GM23338 (cell line): ENCODE results near the gene XPOT. TPM values are rescaled to one million over a fixed set of nuclear protein-coding genes. Genes with fewer than 3 reads are reported as not detected.

Experiments used
- ATAC-seq: fragments of 200-7000 bp; cut with Tn5 transposase; 3 replicates; pipeline ENCODE4 v1.9.1; 2020
- DNase-seq: peaks from one replicate; pipeline ENCODE4 v3.0.0-alpha.2; 2015; ENCODE audit warnings: low spot score
- H2AFZ ChIP-seq: fragments of 200-600 bp; sonication (generic); 2 replicates; pipeline ENCODE4 v1.8.0; 2016; ENCODE audit warnings: antibody characterized with exemption, mild to moderate bottlenecking, moderate library complexity
- H3F3A ChIP-seq: fragments of 200-600 bp; sonication (generic); replicated peaks from 2 replicates; pipeline ENCODE4 v1.8.0; 2017; ENCODE audit warnings: antibody characterized with exemption, mixed run types, low read depth
- H3K27ac ChIP-seq: fragments of 200-600 bp; sonication (generic); 2 replicates; pipeline ENCODE4 v1.6.1; 2016; ENCODE audit warnings: low read depth
- H3K27me3 ChIP-seq: fragments of 200-600 bp; sonication (generic); 2 replicates; pipeline ENCODE4 v1.8.0; 2016; ENCODE audit warnings: mild to moderate bottlenecking, mixed run types, moderate library complexity; ENCODE audit not compliant: insufficient read depth
- H3K36me3 ChIP-seq: fragments of 200-600 bp; sonication (generic); 2 replicates; pipeline ENCODE4 v1.8.0; 2016; ENCODE audit warnings: mild to moderate bottlenecking; ENCODE audit not compliant: insufficient read depth
- H3K4me1 ChIP-seq: fragments of 200-600 bp; sonication (generic); 2 replicates; pipeline ENCODE4 v1.8.0; 2016; ENCODE audit warnings: mild to moderate bottlenecking, moderate library complexity; ENCODE audit not compliant: insufficient read depth
- H3K4me2 ChIP-seq: fragments of 200-600 bp; sonication (generic); 2 replicates; pipeline ENCODE4 v1.7.1; 2017; ENCODE audit warnings: mixed run types
- H3K4me3 ChIP-seq: fragments of 200-600 bp; sonication (generic); 2 replicates; pipeline ENCODE4 v1.6.1; 2016; ENCODE audit warnings: mixed run types
- H3K79me2 ChIP-seq: fragments of 200-600 bp; sonication (generic); replicated peaks from 2 replicates; pipeline ENCODE4 v1.8.0; 2017; ENCODE audit warnings: mild to moderate bottlenecking; ENCODE audit not compliant: insufficient read depth
- H3K9me2 ChIP-seq: fragments of 200-600 bp; sonication (generic); 2 replicates; pipeline ENCODE4 v1.8.0; 2017; ENCODE audit not compliant: insufficient read depth
- H4K20me1 ChIP-seq: fragments of 200-600 bp; sonication (generic); replicated peaks from 2 replicates; pipeline ENCODE4 v1.8.0; 2017; ENCODE audit warnings: mild to moderate bottlenecking; ENCODE audit not compliant: insufficient read depth
- H3K27ac Mint-ChIP-seq: 2 replicates; pipeline ENCODE4 v1.8.0; 2020; ENCODE audit warnings: inconsistent platforms, mild to moderate bottlenecking, moderate library complexity, mixed read lengths
- H3K27me3 Mint-ChIP-seq: 3 replicates; pipeline ENCODE4 v1.8.0; 2022; ENCODE audit warnings: low read depth, mild to moderate bottlenecking, moderate library complexity, mixed read lengths, inconsistent platforms; ENCODE audit not compliant: insufficient read depth, poor library complexity
- H3K36me3 Mint-ChIP-seq: 3 replicates; pipeline ENCODE4 v1.8.0; 2021; ENCODE audit warnings: low read depth, mild to moderate bottlenecking, inconsistent platforms, moderate library complexity, mixed read lengths
- H3K4me1 Mint-ChIP-seq: 3 replicates; pipeline ENCODE4 v1.8.0; 2020; ENCODE audit warnings: mild to moderate bottlenecking, inconsistent platforms, mixed read lengths
- H3K4me3 Mint-ChIP-seq: 3 replicates; pipeline ENCODE4 v1.8.0; 2021; ENCODE audit warnings: moderate library complexity, mild to moderate bottlenecking, inconsistent platforms, mixed read lengths
- H3K9me3 Mint-ChIP-seq: 3 replicates; pipeline ENCODE4 v1.8.0; 2020; ENCODE audit warnings: moderate library complexity, mild to moderate bottlenecking, inconsistent platforms, mixed read lengths
- CREB1 ChIP-seq: fragments of 250-450 bp; sonication (Bioruptor Pico); IDR thresholded peaks from 2 replicates; pipeline ENCODE4 v1.5.0; 2020; ENCODE audit warnings: low read depth, mild to moderate bottlenecking, moderate library complexity
- EZH2 ChIP-seq: fragments of 200-600 bp; sonication (generic); IDR thresholded peaks from one replicate; pipeline ENCODE4 v1.8.0; 2017; ENCODE audit warnings: antibody characterized with exemption, mild to moderate bottlenecking, low read depth; ENCODE audit not compliant: unreplicated experiment
- EZH2phosphoT487 ChIP-seq: fragments of 200-600 bp; sonication (generic); IDR thresholded peaks from one replicate; pipeline ENCODE4 v1.8.1; 2018; ENCODE audit warnings: antibody characterized with exemption; ENCODE audit not compliant: unreplicated experiment
- JUNB ChIP-seq: IDR thresholded peaks from one replicate; pipeline ENCODE4 v1.6.1; 2016; ENCODE audit warnings: antibody characterized with exemption; ENCODE audit not compliant: unreplicated experiment
- NANOG ChIP-seq: IDR thresholded peaks from 2 replicates; pipeline ENCODE4 v1.6.1; 2016; ENCODE audit warnings: antibody characterized with exemption, borderline replicate concordance
- POLR2AphosphoS5 ChIP-seq: IDR thresholded peaks from 2 replicates; pipeline ENCODE4 v1.6.1; 2016; ENCODE audit warnings: antibody characterized with exemption, low read depth
- STAT1 ChIP-seq: IDR thresholded peaks from one replicate; pipeline ENCODE4 v1.6.1; 2016; ENCODE audit warnings: antibody characterized with exemption; ENCODE audit not compliant: unreplicated experiment
- ZNF114 ChIP-seq: fragments of 250-450 bp; sonication (Bioruptor Pico); IDR thresholded peaks from 2 replicates; pipeline ENCODE4 v1.5.0; 2020; ENCODE audit warnings: mild to moderate bottlenecking, moderate library complexity
- ZNF331 ChIP-seq: fragments of 250-450 bp; sonication (Bioruptor Pico); IDR thresholded peaks from 2 replicates; pipeline ENCODE4 v1.5.0; 2020; ENCODE audit warnings: low read depth, mild to moderate bottlenecking, moderate library complexity
- polyA plus RNA-seq: library from polyadenylated mRNA; unstranded; fragments of >200 nt; fragmentation: Nextera tagmentation; extraction: Ambion mirVana; gene quantifications from 2 replicates; pipeline ENCODE4 v1.2.1, GENCODE V29; 2016
- total RNA-seq: library from RNA; depleted of rRNA; stranded (reverse); fragments of >200 nt; shearing (Covaris generic); gene quantifications from 2 replicates; pipeline ENCODE4 v1.2.3, GENCODE V29; 2014
- TF ChIP-seq, protein P1 (sequence below): fragments of 250-450 bp; sonication (Bioruptor Pico); IDR thresholded peaks from 2 replicates; pipeline ENCODE4 v1.5.0; 2020; ENCODE audit warnings: mild to moderate bottlenecking, moderate library complexity
- TF ChIP-seq, protein P2 (sequence below), 2 experiments: fragments of 200-600 bp in 1 of 2; sonication (generic) in 1 of 2; conservative IDR thresholded peaks; 2 replicates each; pipeline versions ENCODE4 v1.5.1 to v1.6.1; 2016 to 2017; ENCODE audit warnings: antibody characterized with exemption in 2 of 2, low read depth in 2 of 2, mild to moderate bottlenecking in 2 of 2, moderate library complexity in 1 of 2
- TF ChIP-seq, protein P3 (sequence below): IDR thresholded peaks from one replicate; pipeline ENCODE4 v1.6.1; 2018; ENCODE audit warnings: antibody characterized with exemption; ENCODE audit not compliant: unreplicated experiment
- TF ChIP-seq, protein P4 (sequence below): IDR thresholded peaks from 2 replicates; pipeline ENCODE4 v1.6.1; 2016; ENCODE audit warnings: antibody characterized with exemption

XPOT gene
- total and polyA plus RNA-seq, 2 experiments from 2014 or later, result 58.7 to 145 TPM

DNA sequence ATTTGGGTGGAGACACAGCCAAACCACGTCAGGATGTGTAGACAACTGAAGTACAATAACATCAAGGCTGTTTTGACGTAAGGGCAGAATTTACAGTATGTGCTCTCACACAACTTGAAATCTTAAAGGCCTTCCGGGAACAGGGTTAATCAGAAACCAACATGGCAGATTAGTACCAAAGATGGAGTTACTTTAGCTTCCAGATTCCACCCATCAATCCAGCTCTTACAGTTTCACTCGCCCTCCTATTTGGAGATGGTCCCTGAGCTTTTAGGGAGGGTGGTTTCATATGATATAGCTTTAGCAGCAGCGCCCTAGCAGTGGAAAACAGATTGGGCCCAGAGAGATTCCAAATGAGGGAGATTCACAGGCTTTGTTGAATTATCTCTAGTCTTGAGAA is 2.0 kb upstream of the XPOT start:
- no peak overlapping the region for H3K4me3 Mint-ChIP-seq

More for the DNA sequence above, 2.0 kb upstream of the XPOT start:
- H3K79me2 ChIP-seq, result peaks cover 25% of the 10 kb centered on the region
- H2AFZ ChIP-seq, result 0 out of 2 replicates have a peak overlapping the region, but pooled peaks have one; percentile 24
- no peak overlapping the region for H3K4me3 ChIP-seq
- H3F3A ChIP-seq, result no peaks in the 10 kb centered on the region; the same call in 1 of the 2 replicates
- H3K9me2 ChIP-seq, result 0 out of 2 replicates have a peak, but pooled peaks cover 4% of the 10 kb centered on the region
- no peak overlapping the region for H3K27ac ChIP-seq
- H3K36me3 ChIP-seq, result no peaks in the 10 kb centered on the region
- peaks cover 24% of the 10 kb centered on the region for H3K27me3 Mint-ChIP-seq
- TF ChIP-seq EZH2 (no peak), CREB1 (no peak), JUNB (no peak), ZNF331 (CRISPR knock-in tag) (no peak), NANOG (no peak), POLR2AphosphoS5 (no peak), ZNF114 (no peak), EZH2phosphoT487 (no peak), STAT1 (no peak)
- TF ChIP-seq, protein P1, sequence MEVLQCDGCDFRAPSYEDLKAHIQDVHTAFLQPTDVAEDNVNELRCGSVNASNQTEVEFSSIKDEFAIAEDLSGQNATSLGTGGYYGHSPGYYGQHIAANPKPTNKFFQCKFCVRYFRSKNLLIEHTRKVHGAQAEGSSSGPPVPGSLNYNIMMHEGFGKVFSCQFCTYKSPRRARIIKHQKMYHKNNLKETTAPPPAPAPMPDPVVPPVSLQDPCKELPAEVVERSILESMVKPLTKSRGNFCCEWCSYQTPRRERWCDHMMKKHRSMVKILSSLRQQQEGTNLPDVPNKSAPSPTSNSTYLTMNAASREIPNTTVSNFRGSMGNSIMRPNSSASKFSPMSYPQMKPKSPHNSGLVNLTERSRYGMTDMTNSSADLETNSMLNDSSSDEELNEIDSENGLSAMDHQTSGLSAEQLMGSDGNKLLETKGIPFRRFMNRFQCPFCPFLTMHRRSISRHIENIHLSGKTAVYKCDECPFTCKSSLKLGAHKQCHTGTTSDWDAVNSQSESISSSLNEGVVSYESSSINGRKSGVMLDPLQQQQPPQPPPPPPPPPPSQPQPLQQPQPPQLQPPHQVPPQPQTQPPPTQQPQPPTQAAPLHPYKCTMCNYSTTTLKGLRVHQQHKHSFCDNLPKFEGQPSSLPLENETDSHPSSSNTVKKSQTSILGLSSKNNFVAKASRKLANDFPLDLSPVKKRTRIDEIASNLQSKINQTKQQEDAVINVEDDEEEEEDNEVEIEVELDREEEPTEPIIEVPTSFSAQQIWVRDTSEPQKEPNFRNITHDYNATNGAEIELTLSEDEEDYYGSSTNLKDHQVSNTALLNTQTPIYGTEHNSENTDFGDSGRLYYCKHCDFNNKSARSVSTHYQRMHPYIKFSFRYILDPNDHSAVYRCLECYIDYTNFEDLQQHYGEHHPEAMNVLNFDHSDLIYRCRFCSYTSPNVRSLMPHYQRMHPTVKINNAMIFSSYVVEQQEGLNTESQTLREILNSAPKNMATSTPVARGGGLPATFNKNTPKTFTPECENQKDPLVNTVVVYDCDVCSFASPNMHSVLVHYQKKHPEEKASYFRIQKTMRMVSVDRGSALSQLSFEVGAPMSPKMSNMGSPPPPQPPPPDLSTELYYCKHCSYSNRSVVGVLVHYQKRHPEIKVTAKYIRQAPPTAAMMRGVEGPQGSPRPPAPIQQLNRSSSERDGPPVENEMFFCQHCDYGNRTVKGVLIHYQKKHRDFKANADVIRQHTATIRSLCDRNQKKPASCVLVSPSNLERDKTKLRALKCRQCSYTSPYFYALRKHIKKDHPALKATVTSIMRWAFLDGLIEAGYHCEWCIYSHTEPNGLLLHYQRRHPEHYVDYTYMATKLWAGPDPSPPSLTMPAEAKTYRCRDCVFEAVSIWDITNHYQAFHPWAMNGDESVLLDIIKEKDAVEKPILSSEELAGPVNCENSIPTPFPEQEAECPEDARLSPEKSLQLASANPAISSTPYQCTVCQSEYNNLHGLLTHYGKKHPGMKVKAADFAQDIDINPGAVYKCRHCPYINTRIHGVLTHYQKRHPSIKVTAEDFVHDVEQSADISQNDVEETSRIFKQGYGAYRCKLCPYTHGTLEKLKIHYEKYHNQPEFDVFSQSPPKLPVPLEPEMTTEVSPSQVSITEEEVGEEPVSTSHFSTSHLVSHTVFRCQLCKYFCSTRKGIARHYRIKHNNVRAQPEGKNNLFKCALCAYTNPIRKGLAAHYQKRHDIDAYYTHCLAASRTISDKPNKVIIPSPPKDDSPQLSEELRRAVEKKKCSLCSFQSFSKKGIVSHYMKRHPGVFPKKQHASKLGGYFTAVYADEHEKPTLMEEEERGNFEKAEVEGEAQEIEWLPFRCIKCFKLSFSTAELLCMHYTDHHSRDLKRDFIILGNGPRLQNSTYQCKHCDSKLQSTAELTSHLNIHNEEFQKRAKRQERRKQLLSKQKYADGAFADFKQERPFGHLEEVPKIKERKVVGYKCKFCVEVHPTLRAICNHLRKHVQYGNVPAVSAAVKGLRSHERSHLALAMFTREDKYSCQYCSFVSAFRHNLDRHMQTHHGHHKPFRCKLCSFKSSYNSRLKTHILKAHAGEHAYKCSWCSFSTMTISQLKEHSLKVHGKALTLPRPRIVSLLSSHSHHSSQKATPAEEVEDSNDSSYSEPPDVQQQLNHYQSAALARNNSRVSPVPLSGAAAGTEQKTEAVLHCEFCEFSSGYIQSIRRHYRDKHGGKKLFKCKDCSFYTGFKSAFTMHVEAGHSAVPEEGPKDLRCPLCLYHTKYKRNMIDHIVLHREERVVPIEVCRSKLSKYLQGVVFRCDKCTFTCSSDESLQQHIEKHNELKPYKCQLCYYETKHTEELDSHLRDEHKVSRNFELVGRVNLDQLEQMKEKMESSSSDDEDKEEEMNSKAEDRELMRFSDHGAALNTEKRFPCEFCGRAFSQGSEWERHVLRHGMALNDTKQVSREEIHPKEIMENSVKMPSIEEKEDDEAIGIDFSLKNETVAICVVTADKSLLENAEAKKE (CRISPR knock-in tag), result no peak
- TF ChIP-seq, protein P2, sequence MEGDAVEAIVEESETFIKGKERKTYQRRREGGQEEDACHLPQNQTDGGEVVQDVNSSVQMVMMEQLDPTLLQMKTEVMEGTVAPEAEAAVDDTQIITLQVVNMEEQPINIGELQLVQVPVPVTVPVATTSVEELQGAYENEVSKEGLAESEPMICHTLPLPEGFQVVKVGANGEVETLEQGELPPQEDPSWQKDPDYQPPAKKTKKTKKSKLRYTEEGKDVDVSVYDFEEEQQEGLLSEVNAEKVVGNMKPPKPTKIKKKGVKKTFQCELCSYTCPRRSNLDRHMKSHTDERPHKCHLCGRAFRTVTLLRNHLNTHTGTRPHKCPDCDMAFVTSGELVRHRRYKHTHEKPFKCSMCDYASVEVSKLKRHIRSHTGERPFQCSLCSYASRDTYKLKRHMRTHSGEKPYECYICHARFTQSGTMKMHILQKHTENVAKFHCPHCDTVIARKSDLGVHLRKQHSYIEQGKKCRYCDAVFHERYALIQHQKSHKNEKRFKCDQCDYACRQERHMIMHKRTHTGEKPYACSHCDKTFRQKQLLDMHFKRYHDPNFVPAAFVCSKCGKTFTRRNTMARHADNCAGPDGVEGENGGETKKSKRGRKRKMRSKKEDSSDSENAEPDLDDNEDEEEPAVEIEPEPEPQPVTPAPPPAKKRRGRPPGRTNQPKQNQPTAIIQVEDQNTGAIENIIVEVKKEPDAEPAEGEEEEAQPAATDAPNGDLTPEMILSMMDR (conservative IDR thresholded peaks at IDR 0.05; ENCODE audit: low read depth in 2 of 2), result no peak
- TF ChIP-seq, protein P3, sequence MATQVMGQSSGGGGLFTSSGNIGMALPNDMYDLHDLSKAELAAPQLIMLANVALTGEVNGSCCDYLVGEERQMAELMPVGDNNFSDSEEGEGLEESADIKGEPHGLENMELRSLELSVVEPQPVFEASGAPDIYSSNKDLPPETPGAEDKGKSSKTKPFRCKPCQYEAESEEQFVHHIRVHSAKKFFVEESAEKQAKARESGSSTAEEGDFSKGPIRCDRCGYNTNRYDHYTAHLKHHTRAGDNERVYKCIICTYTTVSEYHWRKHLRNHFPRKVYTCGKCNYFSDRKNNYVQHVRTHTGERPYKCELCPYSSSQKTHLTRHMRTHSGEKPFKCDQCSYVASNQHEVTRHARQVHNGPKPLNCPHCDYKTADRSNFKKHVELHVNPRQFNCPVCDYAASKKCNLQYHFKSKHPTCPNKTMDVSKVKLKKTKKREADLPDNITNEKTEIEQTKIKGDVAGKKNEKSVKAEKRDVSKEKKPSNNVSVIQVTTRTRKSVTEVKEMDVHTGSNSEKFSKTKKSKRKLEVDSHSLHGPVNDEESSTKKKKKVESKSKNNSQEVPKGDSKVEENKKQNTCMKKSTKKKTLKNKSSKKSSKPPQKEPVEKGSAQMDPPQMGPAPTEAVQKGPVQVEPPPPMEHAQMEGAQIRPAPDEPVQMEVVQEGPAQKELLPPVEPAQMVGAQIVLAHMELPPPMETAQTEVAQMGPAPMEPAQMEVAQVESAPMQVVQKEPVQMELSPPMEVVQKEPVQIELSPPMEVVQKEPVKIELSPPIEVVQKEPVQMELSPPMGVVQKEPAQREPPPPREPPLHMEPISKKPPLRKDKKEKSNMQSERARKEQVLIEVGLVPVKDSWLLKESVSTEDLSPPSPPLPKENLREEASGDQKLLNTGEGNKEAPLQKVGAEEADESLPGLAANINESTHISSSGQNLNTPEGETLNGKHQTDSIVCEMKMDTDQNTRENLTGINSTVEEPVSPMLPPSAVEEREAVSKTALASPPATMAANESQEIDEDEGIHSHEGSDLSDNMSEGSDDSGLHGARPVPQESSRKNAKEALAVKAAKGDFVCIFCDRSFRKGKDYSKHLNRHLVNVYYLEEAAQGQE, result no peak
- TF ChIP-seq, protein P4, sequence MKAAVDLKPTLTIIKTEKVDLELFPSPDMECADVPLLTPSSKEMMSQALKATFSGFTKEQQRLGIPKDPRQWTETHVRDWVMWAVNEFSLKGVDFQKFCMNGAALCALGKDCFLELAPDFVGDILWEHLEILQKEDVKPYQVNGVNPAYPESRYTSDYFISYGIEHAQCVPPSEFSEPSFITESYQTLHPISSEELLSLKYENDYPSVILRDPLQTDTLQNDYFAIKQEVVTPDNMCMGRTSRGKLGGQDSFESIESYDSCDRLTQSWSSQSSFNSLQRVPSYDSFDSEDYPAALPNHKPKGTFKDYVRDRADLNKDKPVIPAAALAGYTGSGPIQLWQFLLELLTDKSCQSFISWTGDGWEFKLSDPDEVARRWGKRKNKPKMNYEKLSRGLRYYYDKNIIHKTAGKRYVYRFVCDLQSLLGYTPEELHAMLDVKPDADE, result no peak
- H4K20me1 ChIP-seq, result peaks cover 8% of the 10 kb centered on the region
- H3K9me3 Mint-ChIP-seq, result no peaks in the 10 kb centered on the region; the same call in 2 of the 3 replicates
- peaks cover 22% of the 10 kb centered on the region for H3K4me1 Mint-ChIP-seq
- peaks cover 18% of the 10 kb centered on the region; the same call in 1 of the 2 replicates for H3K4me1 ChIP-seq
- no peak overlapping the region for H3K4me2 ChIP-seq
- no peak overlapping the region for H3K27ac Mint-ChIP-seq
- ATAC-seq, result no peak
- peaks cover 19% of the 10 kb centered on the region for H3K36me3 Mint-ChIP-seq
- H3K27me3 ChIP-seq, result no peaks in the 10 kb centered on the region
- DNase-seq, result no peak
